ENCODE data around the gene FCAMR. TPM values are rescaled to one million over a fixed set of nuclear protein-coding genes. Genes with fewer than 3 reads are reported as not detected.

The FCAMR gene
- total RNA-seq, 4 donors from 2014 or later, result not detected

GRCh38 chr1:206992790-206993189 is 22.5 kb upstream of the FCAMR start:
- intact Hi-C loops (cut with DNase I; ENCODE audit: low total_unique reads) (no loop called here), in situ Hi-C loops (cut with MboI; ENCODE audit: low sequenced_read_pairs in 4 of 4) (no loop called here)
- Histone ChIP-seq H3K4me3 (no peak overlapping the region), H3K36me3 (no peaks in the 10 kb centered on the region), H3K27me3 (peaks cover 0 to 4% (median 0%) of the 10 kb centered on the region in 3 donors), H3K9me3 (no peaks in the 10 kb centered on the region), H3K4me1 (no peaks in the 10 kb centered on the region), H3K27ac (no peak overlapping the region)
- DNase-seq (no peak), ATAC-seq (no peak)
- no peak for TF ChIP-seq POLR2A (IDR thresholded peaks at IDR 0.05)

- TF ChIP-seq POLR2A (IDR thresholded peaks at IDR 0.05) (no peak), CTCF (IDR thresholded peaks at IDR 0.05 in 4 of 5, conservative IDR thresholded peaks at IDR 0.05 in 1 of 5) (no peak)
- intact Hi-C loops (cut with DNase I; ENCODE audit: low total_unique reads) (no loop called here), in situ Hi-C loops (cut with MboI; ENCODE audit: low sequenced_read_pairs in 4 of 4) (no loop called here)
- Histone ChIP-seq H3K27ac (no peak overlapping the region), H3K27me3 (peaks cover 0 to 3% (median 0%) of the 10 kb centered on the region in 3 donors), H3K36me3 (no peaks in the 10 kb centered on the region), H3K4me3 (no peak overlapping the region), H3K9me3 (no peaks in the 10 kb centered on the region), H3K4me1 (no peaks in the 10 kb centered on the region)
- DNase-seq, result no peak
- ATAC-seq, result no peak
These were observed 17.6 kb upstream of the FCAMR start for GRCh38 chr1:206987873-206988272.

DNA sequence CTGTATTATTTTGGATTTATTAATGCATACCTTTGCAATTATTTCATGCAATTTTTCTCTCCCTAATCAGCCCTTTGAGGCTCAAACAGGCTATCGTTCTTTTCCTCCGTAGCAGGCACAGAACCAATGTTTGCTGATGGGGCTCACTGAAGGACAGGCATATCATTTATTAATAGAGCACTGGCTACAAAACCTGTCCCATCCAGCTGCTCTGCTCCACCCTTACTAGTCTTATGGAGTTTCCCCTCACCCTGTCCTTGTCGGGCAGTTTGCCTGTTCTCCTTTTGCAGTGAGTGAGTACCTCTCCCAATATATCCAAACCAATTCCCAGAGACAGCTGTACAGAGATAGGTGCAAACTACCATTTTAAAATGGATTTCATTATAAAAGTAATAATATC is 16.6 kb upstream of the FCAMR start:
- in situ Hi-C loops (cut with MboI; ENCODE audit: low sequenced_read_pairs in 4 of 4), result no loop called here
- H3K27me3 ChIP-seq, result no peaks in the 10 kb centered on the region
- DNase-seq (no peak), ATAC-seq (no peak)
- H3K4me1 ChIP-seq, result no peaks in the 10 kb centered on the region
- no peak overlapping the region for H3K27ac ChIP-seq
- H3K9me3 ChIP-seq, result no peaks in the 10 kb centered on the region
- no peak overlapping the region for H3K4me3 ChIP-seq
- no peaks in the 10 kb centered on the region for H3K36me3 ChIP-seq
- intact Hi-C loops (cut with DNase I; ENCODE audit: low total_unique reads), result no loop called here
- no peak for TF ChIP-seq POLR2A (IDR thresholded peaks at IDR 0.05)

DNA sequence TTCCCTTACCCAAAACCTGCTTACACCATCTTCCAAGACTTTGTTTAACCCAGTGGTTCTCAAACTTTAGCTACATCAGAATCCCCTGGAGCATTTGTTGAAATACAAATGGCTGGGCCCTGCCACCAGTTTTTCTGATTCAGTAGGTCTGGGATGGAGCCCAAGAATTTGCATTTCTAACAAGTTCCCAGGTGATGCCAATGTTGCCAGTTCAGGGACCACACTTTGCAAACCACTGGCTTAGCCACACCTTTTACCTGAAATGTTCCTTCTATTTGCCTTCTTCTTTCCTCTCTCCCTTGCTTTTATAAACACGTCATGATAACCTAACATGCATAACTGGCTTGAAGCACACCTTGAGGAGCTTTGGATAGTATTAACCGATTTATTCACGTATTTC is 16.1 kb upstream of the FCAMR start:
- intact Hi-C loops (cut with DNase I; ENCODE audit: low total_unique reads) (no loop called here), in situ Hi-C loops (cut with MboI; ENCODE audit: low sequenced_read_pairs in 4 of 4) (no loop called here)
- no peak for ATAC-seq
- no peak for DNase-seq
- Histone ChIP-seq H3K4me1 (no peaks in the 10 kb centered on the region), H3K9me3 (no peaks in the 10 kb centered on the region), H3K36me3 (no peaks in the 10 kb centered on the region), H3K27me3 (no peaks in the 10 kb centered on the region), H3K27ac (no peak overlapping the region), H3K4me3 (no peak overlapping the region)
- TF ChIP-seq POLR2A (IDR thresholded peaks at IDR 0.05), result no peak
- TF ChIP-seq CTCF (IDR thresholded peaks at IDR 0.05 in 4 of 5, conservative IDR thresholded peaks at IDR 0.05 in 1 of 5), result no peak

- in situ Hi-C loops (cut with MboI; ENCODE audit: low sequenced_read_pairs in 4 of 4), result no loop called here
- no peak for DNase-seq
These were observed 15.0 kb upstream of the FCAMR start for GRCh38 chr1:206985162-206985749.

More at GRCh38 chr1:206985162-206985749, 15.0 kb upstream of the FCAMR start:
- H3K27ac ChIP-seq, result no peak overlapping the region
- H3K4me3 ChIP-seq, result no peak overlapping the region
- no peaks in the 10 kb centered on the region for H3K27me3 ChIP-seq
- no peaks in the 10 kb centered on the region for H3K9me3 ChIP-seq
- no peaks in the 10 kb centered on the region for H3K4me1 ChIP-seq
- no peaks in the 10 kb centered on the region for H3K36me3 ChIP-seq
- intact Hi-C loops (cut with DNase I; ENCODE audit: low total_unique reads), result no loop called here
- no peak for TF ChIP-seq CTCF (IDR thresholded peaks at IDR 0.05 in 4 of 5, conservative IDR thresholded peaks at IDR 0.05 in 1 of 5)
- no peak for TF ChIP-seq POLR2A (IDR thresholded peaks at IDR 0.05)
- no peak for ATAC-seq

Data from gastrocnemius medialis (tissue), 4 donors.